GM23248 (cell line): ENCODE measurements around the gene DOK7. TPM values are rescaled to one million over a fixed set of nuclear protein-coding genes. Genes with fewer than 3 reads are reported as not detected.
A peak's percentile ranks its signal among the peaks of the same experiment; 100 is the strongest.

ENCODE experiments used
- DNase-seq: peaks from one replicate; pipeline ENCODE4 v3.0.0-alpha.2; 2015
- H2AFZ ChIP-seq: fragments of 200-600 bp; sonication (generic); 2 replicates; pipeline ENCODE4 v1.6.1; 2016; ENCODE audit warnings: antibody characterized with exemption
- H3F3A ChIP-seq: fragments of 200-600 bp; sonication (generic); 2 replicates; pipeline ENCODE4 v1.6.1; 2016; ENCODE audit warnings: mild to moderate bottlenecking, antibody characterized with exemption, mixed run types; ENCODE audit not compliant: insufficient read depth
- H3K27ac ChIP-seq: fragments of 200-600 bp; sonication (generic); 2 replicates; pipeline ENCODE4 v1.5.1; 2016; ENCODE audit warnings: mild to moderate bottlenecking
- H3K27me3 ChIP-seq: fragments of 200-600 bp; sonication (generic); replicated peaks from 2 replicates; pipeline ENCODE4 v1.6.1; 2016; ENCODE audit warnings: mild to moderate bottlenecking; ENCODE audit not compliant: insufficient read depth
- H3K36me3 ChIP-seq: fragments of 200-600 bp; sonication (generic); 2 replicates; pipeline ENCODE4 v1.6.1; 2016; ENCODE audit warnings: low read depth, mild to moderate bottlenecking
- H3K4me1 ChIP-seq: fragments of 200-600 bp; sonication (generic); 2 replicates; pipeline ENCODE4 v1.6.1; 2016; ENCODE audit warnings: mild to moderate bottlenecking; ENCODE audit not compliant: insufficient read depth
- H3K4me2 ChIP-seq: fragments of 200-600 bp; sonication (generic); one replicate; pipeline ENCODE4 v1.6.1; 2016; ENCODE audit warnings: mild to moderate bottlenecking; ENCODE audit not compliant: unreplicated experiment
- H3K4me3 ChIP-seq: fragments of 200-600 bp; sonication (generic); 2 replicates; pipeline ENCODE4 v1.5.1; 2016; ENCODE audit warnings: mild to moderate bottlenecking
- H3K79me2 ChIP-seq: fragments of 200-600 bp; sonication (generic); 2 replicates; pipeline ENCODE4 v1.6.1; 2016; ENCODE audit warnings: mild to moderate bottlenecking; ENCODE audit not compliant: insufficient read depth
- H3K9ac ChIP-seq: fragments of 200-600 bp; sonication (generic); 2 replicates; pipeline ENCODE4 v1.6.1; 2016; ENCODE audit warnings: mild to moderate bottlenecking
- H3K9me2 ChIP-seq: fragments of 200-600 bp; sonication (generic); 2 replicates; pipeline ENCODE4 v1.6.1; 2016; ENCODE audit warnings: mixed run types, mild to moderate bottlenecking, moderate library complexity; ENCODE audit not compliant: insufficient read depth
- H3K9me3 ChIP-seq: fragments of 200-600 bp; sonication (generic); one replicate; pipeline ENCODE4 v1.6.1; 2017; ENCODE audit warnings: low read depth
- H4K20me1 ChIP-seq: fragments of 200-600 bp; sonication (generic); 2 replicates; pipeline ENCODE4 v1.6.0; 2016; ENCODE audit not compliant: insufficient read depth
- EZH2 ChIP-seq: fragments of 200-600 bp; sonication (generic); IDR thresholded peaks from 2 replicates; pipeline ENCODE4 v1.6.1; 2018; ENCODE audit warnings: antibody characterized with exemption, mild to moderate bottlenecking; ENCODE audit not compliant: insufficient read depth, poor library complexity, severe bottlenecking
- EZH2phosphoT487 ChIP-seq: fragments of 200-600 bp; sonication (generic); IDR thresholded peaks from 2 replicates; pipeline ENCODE4 v1.6.1; 2018; ENCODE audit warnings: antibody characterized with exemption, moderate library complexity, mild to moderate bottlenecking, low read depth; ENCODE audit not compliant: insufficient read depth
- WGBS, 2 experiments: methylation state at CpG; one replicate each; pipeline ENCODE4 v1.1.6; 2015 to 2017; ENCODE audit warnings: low lambda C conversion rate in 2 of 2, low coverage in 1 of 2; ENCODE audit errors: missing lambda C conversion rate in 2 of 2; 5-methylcytosine and 5-hydroxymethylcytosine counted together
- in situ Hi-C: fragments of 300-500 bp; cut with MboI; formaldehyde crosslinking; loops from 2 replicates; pipeline ENCODE4 v1.15.0; 2020
- polyA plus RNA-seq: library from polyadenylated mRNA; unstranded; fragments of >200 nt; fragmentation: Nextera tagmentation; extraction: Ambion mirVana; gene quantifications from 2 replicates; pipeline ENCODE4 v1.2.1, GENCODE V29; 2016
- total RNA-seq: library from RNA; depleted of rRNA; stranded (reverse); fragments of >200 nt; shearing (Covaris generic); gene quantifications from 2 replicates; pipeline ENCODE4 v1.2.3, GENCODE V29; 2014

DOK7 gene
- total and polyA plus RNA-seq, 2 experiments from 2014 or later, result not detected

- Histone ChIP-seq H3K27me3 (no peaks in the 10 kb centered on the region), H3K27ac (no peak overlapping the region), H3K79me2 (no peaks in the 10 kb centered on the region), H3K9me2 (no peaks in the 10 kb centered on the region), H3K36me3 (no peaks in the 10 kb centered on the region), H3F3A (no peaks in the 10 kb centered on the region), H3K9ac (no peak overlapping the region), H3K9me3 (no peaks in the 10 kb centered on the region), H4K20me1 (no peaks in the 10 kb centered on the region), H3K4me1 (peaks cover 11% of the 10 kb centered on the region), H2AFZ (no peak overlapping the region), H3K4me2 (no peak overlapping the region), H3K4me3 (no peak overlapping the region)
- in situ Hi-C loops, result no loop called here
- DNase-seq, result peak; percentile 82
- TF ChIP-seq EZH2 (no peak), EZH2phosphoT487 (no peak)
- 44 to 55% methylated on average over 11 to 15 of the region's 15 CpGs for WGBS, 2 experiments
Observed at GRCh38 chr4:3440979-3441500, 22.1 kb upstream of the DOK7 start.

DNA sequence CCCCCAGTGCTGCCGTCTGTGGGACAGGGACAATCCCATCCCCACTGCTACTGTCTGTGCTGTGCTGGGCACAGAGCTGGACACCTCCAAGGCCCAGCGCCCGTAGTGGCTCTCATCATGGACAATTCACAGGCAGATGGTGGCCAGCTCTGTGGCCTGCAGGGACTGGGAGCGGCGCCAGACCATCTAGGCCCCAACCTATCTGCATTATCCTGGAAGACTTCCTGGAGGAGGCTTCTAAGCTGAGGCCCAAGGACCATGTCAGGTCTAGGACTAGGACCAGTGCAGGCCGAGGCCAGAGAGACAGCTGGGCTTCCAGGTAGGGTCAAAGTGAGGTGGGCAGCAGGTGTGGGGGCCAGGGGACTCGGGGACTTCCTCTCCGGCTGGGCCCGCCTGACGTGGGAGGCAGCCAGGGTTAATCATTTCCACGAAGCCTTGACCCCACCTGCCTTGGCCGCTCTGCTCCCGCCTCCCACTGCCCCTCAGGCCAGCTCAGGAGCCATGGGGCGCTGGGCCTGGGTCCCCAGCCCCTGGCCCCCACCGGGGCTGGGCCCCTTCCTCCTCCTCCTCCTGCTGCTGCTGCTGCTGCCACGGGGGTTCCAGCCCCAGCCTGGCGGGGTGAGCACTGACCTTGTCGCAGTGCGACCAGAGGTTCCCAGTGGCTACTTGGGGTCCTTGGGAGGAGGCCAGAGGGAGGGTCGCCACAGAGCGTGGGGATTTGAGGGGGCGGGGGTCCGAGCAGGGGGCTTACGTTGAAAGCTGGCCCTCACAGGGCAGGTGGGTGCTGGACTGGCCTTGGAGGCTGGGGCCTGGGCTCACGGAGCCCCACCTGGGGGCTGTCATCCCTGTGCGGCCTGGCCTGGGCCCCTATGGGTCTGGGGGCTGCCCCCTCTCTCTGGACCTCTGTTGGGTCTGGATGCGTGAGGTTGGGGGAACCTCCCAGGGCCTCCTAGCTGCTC lies 21.3 kb upstream of the DOK7 start, which contains the start of gene HGFAC:
Gene HGFAC (plus strand): TSS at position 468 of the 959 bp plus-strand sequence. CDS start 34 bp downstream, at position 502.
- H3K4me2 ChIP-seq, result no peak within 1 kb of the TSS
- H3F3A ChIP-seq, result no peaks in the 10 kb centered on the region
- no peaks in the 10 kb centered on the region for H4K20me1 ChIP-seq
- H3K4me3 ChIP-seq, result no peak within 1 kb of the TSS
- H3K27ac ChIP-seq, result no peak within 1 kb of the TSS
- 79 to 81% methylated on average over 15 to 26 of the region's 27 CpGs for WGBS, 2 experiments
- H3K27me3 ChIP-seq, result no peaks in the 10 kb centered on the region
- H3K36me3 ChIP-seq, result no peaks in the 10 kb centered on the region
- H3K9me3 ChIP-seq, result no peaks in the 10 kb centered on the region
- TF ChIP-seq EZH2phosphoT487 (no peak), EZH2 (no peak)
- DNase-seq, result peak; percentile 27
- in situ Hi-C loops, result no loop called here
- no peaks in the 10 kb centered on the region for H3K79me2 ChIP-seq
- no peak within 1 kb of the TSS for H3K9ac ChIP-seq
- peaks cover 7% of the 10 kb centered on the region for H3K4me1 ChIP-seq
- no peaks in the 10 kb centered on the region for H3K9me2 ChIP-seq
- no peak within 1 kb of the TSS for H2AFZ ChIP-seq

GRCh38 chr4:3442460-3442958 lies 20.6 kb upstream of the DOK7 start:
- no peak overlapping the region for H2AFZ ChIP-seq
- no peaks in the 10 kb centered on the region for H3K36me3 ChIP-seq
- H3K27me3 ChIP-seq, result no peaks in the 10 kb centered on the region
- no peaks in the 10 kb centered on the region for H3F3A ChIP-seq
- in situ Hi-C loops, result no loop called here
- DNase-seq, result no peak
- no peaks in the 10 kb centered on the region for H3K9me3 ChIP-seq
- no peaks in the 10 kb centered on the region for H4K20me1 ChIP-seq
- WGBS, 2 experiments, result 76 to 83% methylated on average over 13 to 14 of the region's 14 CpGs
- H3K9ac ChIP-seq, result no peak overlapping the region
- no peak for TF ChIP-seq EZH2phosphoT487
- H3K4me2 ChIP-seq, result no peak overlapping the region
- H3K4me1 ChIP-seq, result 0 out of 2 replicates have a peak, but pooled peaks cover under 1% of the 10 kb centered on the region
- no peak overlapping the region for H3K4me3 ChIP-seq
- no peaks in the 10 kb centered on the region for H3K79me2 ChIP-seq
- no peak overlapping the region for H3K27ac ChIP-seq
- no peaks in the 10 kb centered on the region for H3K9me2 ChIP-seq

GRCh38 chr4:3442959-3443749 lies 20.0 kb upstream of the DOK7 start:
- H3K79me2 ChIP-seq, result no peaks in the 10 kb centered on the region
- H3K9ac ChIP-seq, result no peak overlapping the region
- in situ Hi-C loops, result no loop called here
- H2AFZ ChIP-seq, result no peak overlapping the region
- no peak overlapping the region for H3K4me2 ChIP-seq
- no peaks in the 10 kb centered on the region for H3K9me3 ChIP-seq
- no peaks in the 10 kb centered on the region for H4K20me1 ChIP-seq
- H3K4me1 ChIP-seq, result no peaks in the 10 kb centered on the region
- H3K27ac ChIP-seq, result no peak overlapping the region
- 22 to 34% methylated on average over 24 to 31 of the region's 36 CpGs for WGBS, 2 experiments
- H3K36me3 ChIP-seq, result no peaks in the 10 kb centered on the region
- H3F3A ChIP-seq, result no peaks in the 10 kb centered on the region
- H3K27me3 ChIP-seq, result no peaks in the 10 kb centered on the region
- no peak for TF ChIP-seq EZH2
- TF ChIP-seq EZH2phosphoT487, result no peak
- no peak overlapping the region for H3K4me3 ChIP-seq
- DNase-seq, result peak; percentile 67
- no peaks in the 10 kb centered on the region for H3K9me2 ChIP-seq
